Measurements from ENCODE around the gene SCN1A. TPM values are rescaled to one million over a fixed set of nuclear protein-coding genes. Genes with fewer than 3 reads are reported as not detected.

SCN1A gene
- polyA plus RNA-seq, 1 of the 3 experiments (the other 2 are of a cell fraction), result not detected

DNA sequence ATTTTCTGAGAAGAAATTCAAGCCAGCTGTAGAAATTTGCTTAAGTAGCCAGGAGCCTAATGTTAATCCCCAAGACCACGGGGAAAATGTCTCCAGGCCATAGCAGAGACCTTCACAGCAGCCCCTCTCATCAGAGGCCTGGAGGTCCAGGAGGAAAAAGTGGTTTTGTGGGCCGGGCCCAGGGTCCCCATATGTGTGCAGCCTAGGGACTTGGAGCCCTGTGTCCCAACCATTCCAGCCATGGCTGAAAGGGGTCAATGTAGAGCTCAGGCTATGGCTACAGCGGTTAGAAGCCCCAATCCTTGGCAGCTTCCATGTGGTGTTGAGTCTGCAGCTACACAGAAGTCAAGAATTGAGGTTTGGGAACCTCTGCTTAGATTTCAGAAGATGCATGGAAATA lies 160.1 kb downstream of the SCN1A start (continued):
- TF ChIP-seq, protein P1, sequence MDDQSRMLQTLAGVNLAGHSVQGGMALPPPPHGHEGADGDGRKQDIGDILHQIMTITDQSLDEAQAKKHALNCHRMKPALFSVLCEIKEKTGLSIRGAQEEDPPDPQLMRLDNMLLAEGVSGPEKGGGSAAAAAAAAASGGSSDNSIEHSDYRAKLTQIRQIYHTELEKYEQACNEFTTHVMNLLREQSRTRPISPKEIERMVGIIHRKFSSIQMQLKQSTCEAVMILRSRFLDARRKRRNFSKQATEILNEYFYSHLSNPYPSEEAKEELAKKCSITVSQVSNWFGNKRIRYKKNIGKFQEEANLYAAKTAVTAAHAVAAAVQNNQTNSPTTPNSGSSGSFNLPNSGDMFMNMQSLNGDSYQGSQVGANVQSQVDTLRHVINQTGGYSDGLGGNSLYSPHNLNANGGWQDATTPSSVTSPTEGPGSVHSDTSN (IDR thresholded peaks at IDR 0.05), result no peak
- TF ChIP-seq POLR2AphosphoS5 (IDR thresholded peaks at IDR 0.05; ENCODE audit: low read depth, low read length), result no peak

DNA sequence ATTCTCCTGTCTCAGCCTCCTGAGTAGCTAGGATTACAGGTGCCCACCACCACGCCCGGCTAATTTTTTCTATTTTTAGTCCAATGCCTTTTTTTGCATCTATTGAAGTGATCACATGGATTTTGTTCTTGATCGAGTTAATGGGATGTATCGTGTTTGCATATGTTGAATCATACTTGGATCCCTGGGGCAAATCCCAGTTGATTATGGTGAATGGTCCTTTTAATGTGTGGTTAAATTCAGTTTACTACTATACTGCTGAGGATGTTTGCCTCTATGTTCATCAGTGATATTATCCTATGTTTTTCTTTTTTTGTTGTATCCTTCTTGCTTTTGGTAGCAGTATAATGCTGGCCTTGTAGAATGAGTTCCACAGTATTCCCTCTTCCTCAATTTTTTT lies 166.0 kb downstream of the SCN1A start:
- Histone ChIP-seq H3K27me3 (ENCODE audit: insufficient read depth) (no peaks in the 10 kb centered on the region), H3K27ac (ENCODE audit: low read depth in 2 of 2, low read length in 1 of 2) (no peak overlapping the region), H3K36me3 (replicated peaks in 1 of 2; ENCODE audit: control insufficient read depth in 1 of 2, insufficient read depth in 2 of 2, low read length in 1 of 2) (no peaks in the 10 kb centered on the region), H2AFZ (ENCODE audit: low read depth) (no peak overlapping the region), H4K20me1 (ENCODE audit: insufficient read depth) (no peaks in the 10 kb centered on the region), H3K4me2 (no peak overlapping the region), H3K4me3 (ENCODE audit: low read depth in 2 of 2, low read length in 1 of 2) (no peak overlapping the region), H3K9me3 (no peaks in the 10 kb centered on the region), H3K79me2 (ENCODE audit: insufficient read depth) (no peaks in the 10 kb centered on the region), H3K9ac (no peak overlapping the region), H3K4me1 (ENCODE audit: control insufficient read depth in 1 of 2, insufficient read depth in 2 of 2, low read depth in 1 of 2, low read length in 1 of 2) (no peaks in the 10 kb centered on the region), H3K9me2 (no peaks in the 10 kb centered on the region), H3F3A (replicated peaks; ENCODE audit: insufficient read depth) (no peaks in the 10 kb centered on the region)
- TF ChIP-seq GABPA (IDR thresholded peaks at IDR 0.05; ENCODE audit: low read depth) (no peak), FOXM1 (IDR thresholded peaks at IDR 0.05; ENCODE audit: low read depth) (no peak), RCOR1 (IDR thresholded peaks at IDR 0.05; ENCODE audit: low read length) (no peak), SMC3 (IDR thresholded peaks at IDR 0.05; ENCODE audit: low read depth, low read length) (no peak), ELF1 (IDR thresholded peaks at IDR 0.05) (no peak), TAF1 (IDR thresholded peaks at IDR 0.05; ENCODE audit: borderline replicate concordance, low read depth, low read length) (no peak), JUND (IDR thresholded peaks at IDR 0.05) (no peak), RAD21 (IDR thresholded peaks at IDR 0.05; ENCODE audit: low read length) (no peak), MXI1 (IDR thresholded peaks at IDR 0.05; ENCODE audit: low read depth, low read length) (no peak), MEF2A (IDR thresholded peaks at IDR 0.05; ENCODE audit: borderline replicate concordance, low read depth) (no peak), RFX5 (IDR thresholded peaks at IDR 0.05; ENCODE audit: low read length) (no peak), GATA2 (CRISPR knock-in tag; IDR thresholded peaks at IDR 0.05) (no peak), NFIC (IDR thresholded peaks at IDR 0.05; ENCODE audit: borderline replicate concordance) (no peak), FOXJ3 (CRISPR knock-in tag; IDR thresholded peaks at IDR 0.05) (no peak), EP300 (IDR thresholded peaks at IDR 0.05; ENCODE audit: borderline replicate concordance in 1 of 2, low read depth in 1 of 2, low read length in 1 of 2) (no peak)
- TF ChIP-seq, protein P2, sequence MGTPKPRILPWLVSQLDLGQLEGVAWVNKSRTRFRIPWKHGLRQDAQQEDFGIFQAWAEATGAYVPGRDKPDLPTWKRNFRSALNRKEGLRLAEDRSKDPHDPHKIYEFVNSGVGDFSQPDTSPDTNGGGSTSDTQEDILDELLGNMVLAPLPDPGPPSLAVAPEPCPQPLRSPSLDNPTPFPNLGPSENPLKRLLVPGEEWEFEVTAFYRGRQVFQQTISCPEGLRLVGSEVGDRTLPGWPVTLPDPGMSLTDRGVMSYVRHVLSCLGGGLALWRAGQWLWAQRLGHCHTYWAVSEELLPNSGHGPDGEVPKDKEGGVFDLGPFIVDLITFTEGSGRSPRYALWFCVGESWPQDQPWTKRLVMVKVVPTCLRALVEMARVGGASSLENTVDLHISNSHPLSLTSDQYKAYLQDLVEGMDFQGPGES (IDR thresholded peaks at IDR 0.05; ENCODE audit: low read depth, low read length), result no peak
- TF ChIP-seq, protein P1 (IDR thresholded peaks at IDR 0.05), result no peak
- TF ChIP-seq, protein P3, sequence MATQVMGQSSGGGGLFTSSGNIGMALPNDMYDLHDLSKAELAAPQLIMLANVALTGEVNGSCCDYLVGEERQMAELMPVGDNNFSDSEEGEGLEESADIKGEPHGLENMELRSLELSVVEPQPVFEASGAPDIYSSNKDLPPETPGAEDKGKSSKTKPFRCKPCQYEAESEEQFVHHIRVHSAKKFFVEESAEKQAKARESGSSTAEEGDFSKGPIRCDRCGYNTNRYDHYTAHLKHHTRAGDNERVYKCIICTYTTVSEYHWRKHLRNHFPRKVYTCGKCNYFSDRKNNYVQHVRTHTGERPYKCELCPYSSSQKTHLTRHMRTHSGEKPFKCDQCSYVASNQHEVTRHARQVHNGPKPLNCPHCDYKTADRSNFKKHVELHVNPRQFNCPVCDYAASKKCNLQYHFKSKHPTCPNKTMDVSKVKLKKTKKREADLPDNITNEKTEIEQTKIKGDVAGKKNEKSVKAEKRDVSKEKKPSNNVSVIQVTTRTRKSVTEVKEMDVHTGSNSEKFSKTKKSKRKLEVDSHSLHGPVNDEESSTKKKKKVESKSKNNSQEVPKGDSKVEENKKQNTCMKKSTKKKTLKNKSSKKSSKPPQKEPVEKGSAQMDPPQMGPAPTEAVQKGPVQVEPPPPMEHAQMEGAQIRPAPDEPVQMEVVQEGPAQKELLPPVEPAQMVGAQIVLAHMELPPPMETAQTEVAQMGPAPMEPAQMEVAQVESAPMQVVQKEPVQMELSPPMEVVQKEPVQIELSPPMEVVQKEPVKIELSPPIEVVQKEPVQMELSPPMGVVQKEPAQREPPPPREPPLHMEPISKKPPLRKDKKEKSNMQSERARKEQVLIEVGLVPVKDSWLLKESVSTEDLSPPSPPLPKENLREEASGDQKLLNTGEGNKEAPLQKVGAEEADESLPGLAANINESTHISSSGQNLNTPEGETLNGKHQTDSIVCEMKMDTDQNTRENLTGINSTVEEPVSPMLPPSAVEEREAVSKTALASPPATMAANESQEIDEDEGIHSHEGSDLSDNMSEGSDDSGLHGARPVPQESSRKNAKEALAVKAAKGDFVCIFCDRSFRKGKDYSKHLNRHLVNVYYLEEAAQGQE (IDR thresholded peaks at IDR 0.05; ENCODE audit: low read depth, low read length), result no peak
- no peak for DNase-seq
- WGBS (ENCODE audit: low lambda C conversion rate), result 85% methylated on average over 4 of the region's 4 CpGs
- ChIA-PET POLR2A (no interaction called here), CTCF (no interaction called here)

Measured in SK-N-SH (cell line).